HTR-8/SVneo (cell line): ENCODE results near the gene STMP1.
"Not testable (repeated sequence)": the region's sequence is repeated elsewhere in the genome, so short reads cannot be mapped to it uniquely, and the experiment has no call there.

Source experiments
- DNase-seq: peaks from one replicate; pipeline ENCODE4 v3.0.0; 2011; ENCODE audit warnings: low spot score, mixed read lengths; ENCODE audit not compliant: insufficient read length
- FAIRE-seq: peaks from 2 replicates; lab custom pipeline; 2011; peaks lifted over from hg19 to GRCh38; lab: Jason Lieb, UNC

The STMP1 gene

DNA sequence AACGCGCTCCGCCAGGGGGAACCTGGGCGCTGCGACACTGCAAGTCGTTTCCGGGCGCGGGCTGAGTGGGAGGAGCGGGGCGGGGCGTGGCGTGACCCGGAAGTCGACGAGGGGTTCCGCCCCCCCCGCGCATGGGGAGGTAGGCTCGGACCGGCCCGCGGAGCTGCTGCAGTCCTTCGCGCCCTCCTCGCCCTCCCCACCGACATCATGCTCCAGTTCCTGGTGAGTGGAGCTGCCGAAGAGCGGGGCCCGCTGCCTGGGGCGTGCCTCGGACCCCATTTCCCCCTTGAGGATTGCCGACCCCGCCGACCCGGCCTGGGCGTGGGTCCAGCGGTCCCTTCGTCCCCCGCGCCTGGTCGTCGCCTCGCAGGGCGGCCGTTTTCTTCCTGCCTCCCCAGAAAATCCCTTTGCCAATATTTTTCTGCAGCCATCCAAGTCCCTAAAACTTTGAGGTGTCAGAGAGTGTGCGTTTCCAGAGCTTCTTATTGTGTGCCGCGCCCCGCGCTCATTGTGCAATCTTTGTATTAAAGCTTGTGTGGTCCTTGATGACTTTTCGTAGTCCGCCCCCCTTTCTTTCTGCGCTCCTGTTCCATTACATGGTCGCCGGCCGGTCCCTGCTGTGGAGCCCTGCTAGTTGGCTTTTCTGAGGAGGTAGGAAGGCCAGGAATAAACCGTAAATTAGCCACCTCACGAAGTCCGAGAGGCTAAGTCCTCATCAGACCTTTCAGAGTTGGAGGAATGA is at the start of gene STMP1:
Gene STMP1 (plus strand): TSS at position 142 of the 742 bp plus-strand sequence.
- peak; percentile 76 for DNase-seq
- FAIRE-seq: no peak

GRCh38 chr7:135616136-135616535 is 46.2 kb upstream of the STMP1 start:
- FAIRE-seq: no peak
- DNase-seq: no peak

- DNase-seq (no peak), FAIRE-seq (no peak)
Measured at GRCh38 chr7:135617781-135618180, 44.5 kb upstream of the STMP1 start.

DNA sequence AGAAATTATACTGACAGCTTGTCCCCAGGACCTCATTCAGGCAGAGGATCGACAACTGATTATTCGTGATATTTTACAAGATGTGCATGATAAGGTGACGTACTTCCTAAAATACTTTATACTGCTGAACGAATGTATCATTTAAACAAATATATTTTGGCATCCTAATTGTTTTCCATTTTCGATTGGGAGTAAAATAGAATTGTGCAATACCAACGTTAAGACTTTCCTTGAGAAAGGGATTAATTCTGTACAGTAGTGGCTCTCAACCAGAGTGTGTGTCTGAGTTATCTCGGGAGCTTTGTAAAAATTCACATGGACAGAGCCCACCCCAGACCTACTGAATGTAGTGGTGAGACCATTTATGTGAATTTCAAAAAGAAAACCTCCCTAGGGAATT is 43.8 kb upstream of the STMP1 start:
- DNase-seq: no peak
- no peak for FAIRE-seq

- no peak for FAIRE-seq
- no peak for DNase-seq
Measured at GRCh38 chr7:135620447-135620846, 41.9 kb upstream of the STMP1 start.

DNA sequence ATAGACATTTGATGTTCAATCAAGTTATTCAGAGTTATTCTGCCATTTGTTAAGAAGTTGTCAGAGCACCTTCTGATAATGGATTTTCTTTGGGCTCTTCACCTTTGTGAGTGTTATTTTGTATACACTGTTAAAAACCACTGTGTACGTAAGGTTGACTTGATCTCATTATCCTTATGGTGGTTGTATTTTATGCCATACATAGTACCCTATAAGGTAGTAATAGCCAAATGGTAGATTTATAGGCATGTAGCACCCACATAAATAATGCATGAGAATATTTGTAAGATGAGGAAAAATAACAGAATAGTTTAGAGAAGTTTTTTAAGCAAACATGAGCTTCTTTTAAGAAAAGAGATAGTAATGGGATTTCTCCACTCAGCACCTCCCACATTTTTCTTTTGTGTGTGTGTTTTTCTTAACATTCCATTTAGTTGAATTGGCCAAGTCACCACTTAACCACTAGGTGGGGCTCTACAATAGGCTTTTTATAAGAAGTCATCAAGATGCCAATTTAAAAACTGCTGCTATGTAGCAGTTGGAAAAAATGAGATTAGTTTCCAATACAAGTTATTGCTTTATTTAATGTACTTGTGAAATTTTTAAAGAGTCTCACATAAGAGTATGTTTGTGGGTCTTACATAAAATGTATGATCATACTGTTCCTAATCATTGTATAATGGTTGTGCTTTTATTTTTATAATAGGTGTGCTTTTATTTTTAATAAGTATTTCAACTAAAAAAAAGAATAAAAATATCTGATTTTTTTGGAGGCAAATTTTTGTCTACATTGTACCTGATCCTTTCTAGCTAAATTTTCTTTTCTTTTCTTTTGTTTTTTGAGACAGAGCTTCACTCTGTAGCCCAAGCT is 41.1 kb upstream of the STMP1 start:
- DNase-seq (peak; percentile 29), FAIRE-seq (no peak)

GRCh38 chr7:135634191-135634878 is 28.0 kb upstream of the STMP1 start:
- no peak for FAIRE-seq
- no peak for DNase-seq

DNA sequence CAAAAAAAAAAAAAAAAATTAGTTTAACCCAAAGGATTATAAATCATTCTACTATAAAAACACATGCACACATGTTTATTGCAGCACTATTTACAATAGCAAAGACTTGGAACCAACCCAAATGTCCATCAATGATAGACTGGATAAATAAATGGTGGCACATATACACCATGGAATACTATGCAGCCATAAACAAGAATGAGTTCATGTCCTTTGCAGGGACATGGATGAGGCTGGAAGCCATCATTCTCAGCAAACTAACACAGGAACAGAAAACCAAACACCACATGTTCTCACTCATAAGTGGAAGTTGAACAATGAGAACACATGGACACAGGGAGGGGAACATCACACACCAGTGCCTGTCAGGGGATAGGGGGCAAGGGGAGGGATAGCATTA is 22.6 kb upstream of the STMP1 start:
- DNase-seq, FAIRE-seq: not testable (repeated sequence)

- DNase-seq (no peak), FAIRE-seq (no peak)
Measured at GRCh38 chr7:135644154-135644553, 18.2 kb upstream of the STMP1 start.

GRCh38 chr7:135644729-135645128 is 17.6 kb upstream of the STMP1 start:
- FAIRE-seq (no peak), DNase-seq (no peak)

GRCh38 chr7:135645296-135645904 is 16.9 kb upstream of the STMP1 start:
- FAIRE-seq (no peak), DNase-seq (no peak)

- FAIRE-seq: no peak
- no peak for DNase-seq
Measured at GRCh38 chr7:135647755-135648154, 14.6 kb upstream of the STMP1 start.

DNA sequence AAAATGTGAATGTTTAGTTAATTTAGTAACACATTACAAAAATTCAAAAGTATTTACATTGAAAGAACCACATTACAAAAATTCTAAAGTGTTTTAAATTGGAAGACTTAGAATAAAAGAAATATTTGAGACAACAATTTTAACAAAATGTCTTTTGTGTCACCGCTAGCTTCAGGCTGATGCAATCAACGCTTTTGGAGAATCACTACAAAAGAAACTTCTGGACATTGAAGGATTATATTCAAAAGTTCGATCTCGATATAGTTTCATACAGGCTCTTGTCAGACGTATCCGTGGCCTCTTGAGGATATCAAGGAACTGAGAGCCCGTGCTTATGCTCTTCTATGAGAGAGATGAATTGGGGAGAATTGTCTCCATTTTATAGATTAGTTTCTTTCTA is 14.1 kb upstream of the STMP1 start:
- no peak for FAIRE-seq
- no peak for DNase-seq

DNA sequence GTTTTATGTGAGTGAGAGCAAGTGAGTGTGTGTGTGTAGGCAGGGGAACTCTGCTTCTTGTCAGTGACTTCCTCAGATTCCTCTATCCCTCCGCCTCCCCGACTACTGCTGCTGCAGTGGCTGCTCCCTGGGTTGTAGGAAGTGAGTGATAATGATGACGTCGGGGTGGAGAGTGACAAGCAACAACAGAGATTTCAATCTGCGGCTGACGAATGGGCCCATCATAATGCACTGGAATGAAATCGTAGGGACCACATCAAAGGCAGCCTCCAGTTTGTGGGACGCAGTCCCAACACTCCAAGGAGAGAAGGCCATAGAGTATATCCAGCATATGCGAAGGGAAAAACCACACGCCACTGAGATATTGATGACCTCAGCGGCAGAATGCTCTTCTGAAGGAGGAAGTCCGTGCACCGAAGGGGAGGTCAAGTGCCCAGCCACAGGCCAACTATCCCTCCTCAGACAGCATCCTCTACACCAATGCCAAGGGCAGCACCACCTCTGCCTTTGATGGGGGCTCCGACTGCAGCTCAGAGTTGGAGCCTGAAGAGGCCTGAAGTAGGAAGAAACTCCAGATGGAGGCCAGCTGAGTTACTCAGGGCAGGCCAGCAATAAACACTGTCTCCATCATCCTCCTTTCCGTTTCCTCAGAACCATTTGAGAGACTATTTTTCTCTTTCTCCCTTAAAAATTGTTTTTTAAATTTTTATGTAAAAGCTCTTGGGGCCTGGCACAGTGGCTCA is 11.3 kb upstream of the STMP1 start:
- DNase-seq (peak; percentile 69), FAIRE-seq (peak; percentile 40)

DNA sequence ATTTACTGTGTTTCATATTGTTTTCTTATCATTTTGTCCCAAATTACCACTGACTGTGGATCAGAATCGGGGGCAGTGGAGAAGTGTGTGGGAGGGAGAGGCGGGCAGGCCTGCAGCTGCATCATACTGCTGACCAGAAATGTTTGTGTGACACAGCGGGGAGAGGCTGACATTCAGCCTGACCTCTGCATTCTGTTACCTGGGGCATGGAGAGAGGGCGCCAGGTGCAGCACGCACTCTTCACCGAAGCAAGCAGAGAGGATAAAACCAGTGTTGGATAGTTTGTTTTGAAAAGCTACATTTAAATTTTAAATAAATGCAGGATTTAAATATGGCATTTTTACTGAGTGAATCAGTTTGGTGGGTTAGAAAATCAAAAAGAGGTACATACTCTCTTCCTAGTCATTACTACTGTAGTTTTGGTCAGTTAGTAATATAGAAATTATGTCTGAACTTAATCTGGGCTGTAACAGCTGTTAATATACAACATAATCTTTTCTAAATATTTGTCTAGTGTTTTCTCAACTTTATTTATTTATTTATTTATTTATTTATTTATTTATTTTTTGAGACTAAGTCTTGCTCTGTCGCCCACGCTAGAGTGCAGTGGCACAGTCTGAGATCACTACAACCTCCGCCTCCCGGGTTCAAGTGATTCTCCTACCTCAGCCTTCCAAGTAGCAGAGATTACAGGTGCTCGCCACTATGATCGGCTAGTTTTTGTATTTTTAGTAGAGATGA is 8.8 kb upstream of the STMP1 start:
- FAIRE-seq: no peak
- no peak for DNase-seq

- no peak for FAIRE-seq
- no peak for DNase-seq
Measured at GRCh38 chr7:135658564-135658963, 3.8 kb upstream of the STMP1 start.

GRCh38 chr7:135659159-135659846 is 3.0 kb upstream of the STMP1 start:
- FAIRE-seq (no peak), DNase-seq (no peak)

- no peak for FAIRE-seq
- no peak for DNase-seq
Measured at GRCh38 chr7:135661311-135662122, 797 bp upstream of the STMP1 start.
